WTC11 (cell line): Measurements from ENCODE around the gene POLR1H. TPM values are rescaled to one million over a fixed set of nuclear protein-coding genes. Genes with fewer than 3 reads are reported as not detected.
A peak's percentile ranks its signal among the peaks of the same experiment; 100 is the strongest.

Source experiments
- ATAC-seq: fragments of 200-7000 bp; cut with Tn5 transposase; 2 replicates; pipeline ENCODE4 v1.10.0; 2021; ENCODE audit warnings: mild to moderate bottlenecking, moderate library complexity
- CTCF ChIA-PET: fragments of 300-600 bp; sonication (Branson Sonifier 250); formaldehyde crosslinking; loops from one replicate; lab custom pipeline; 2021; ENCODE audit warnings: antibody characterized with exemption; lab: Charles Lee
- POLR2A ChIA-PET: fragments of 350-600 bp; sonication (Branson Sonifier 250); formaldehyde crosslinking; loops from one replicate; lab custom pipeline; 2021; ENCODE audit warnings: antibody characterized with exemption; lab: Charles Lee
- DNase-seq: peaks from one replicate; pipeline ENCODE4 v3.0.0; 2021; ENCODE audit warnings: low spot score
- H3K27ac Mint-ChIP-seq: 2 replicates; pipeline ENCODE4 v1.8.0; 2021; ENCODE audit warnings: mixed read lengths
- H3K27me3 Mint-ChIP-seq: 2 replicates; pipeline ENCODE4 v1.8.0; 2021; ENCODE audit warnings: low read depth, mild to moderate bottlenecking, moderate library complexity, mixed read lengths
- H3K36me3 Mint-ChIP-seq: 2 replicates; pipeline ENCODE4 v1.8.0; 2021; ENCODE audit warnings: mixed read lengths
- H3K4me1 Mint-ChIP-seq: 2 replicates; pipeline ENCODE4 v1.8.0; 2022; ENCODE audit warnings: mixed read lengths
- H3K4me3 Mint-ChIP-seq: 2 replicates; pipeline ENCODE4 v1.8.0; 2021; ENCODE audit warnings: mild to moderate bottlenecking, moderate library complexity, mixed read lengths
- H3K9me3 Mint-ChIP-seq: 2 replicates; pipeline ENCODE4 v1.8.0; 2021; ENCODE audit warnings: mixed read lengths
- ATF1 ChIP-seq: sonication (generic); formaldehyde crosslinking; IDR thresholded peaks from 2 replicates; pipeline ENCODE4 v1.8.1; 2023; ENCODE audit warnings: mild to moderate bottlenecking, moderate library complexity, missing genetic modification reagents
- ELF4 ChIP-seq: sonication (generic); formaldehyde crosslinking; IDR thresholded peaks from 2 replicates; pipeline ENCODE4 v1.8.1; 2022; ENCODE audit warnings: low read depth, mild to moderate bottlenecking, moderate library complexity, missing genetic modification reagents
- EMX1 ChIP-seq: fragments of 250-450 bp; sonication (Bioruptor Pico); IDR thresholded peaks from 2 replicates; pipeline ENCODE4 v1.8.0; 2021; ENCODE audit warnings: mild to moderate bottlenecking
- ESRRA ChIP-seq: sonication (generic); formaldehyde crosslinking; IDR thresholded peaks from 2 replicates; pipeline ENCODE4 v1.8.1; 2022; ENCODE audit warnings: mild to moderate bottlenecking, missing genetic modification reagents, borderline replicate concordance
- ETV6 ChIP-seq: sonication (generic); formaldehyde crosslinking; IDR thresholded peaks from 2 replicates; pipeline ENCODE4 v1.8.1; 2022; ENCODE audit warnings: mild to moderate bottlenecking, missing genetic modification reagents
- FOXJ3 ChIP-seq: sonication (generic); formaldehyde crosslinking; IDR thresholded peaks from 2 replicates; pipeline ENCODE4 v1.9.0; 2021; ENCODE audit warnings: missing genetic modification reagents, mild to moderate bottlenecking, borderline replicate concordance
- GTF2I ChIP-seq: fragments of 250-450 bp; sonication (Bioruptor Pico); conservative IDR thresholded peaks from 2 replicates; pipeline ENCODE4 v1.4.0; 2021; ENCODE audit warnings: mild to moderate bottlenecking
- HMGA2 ChIP-seq: fragments of 250-450 bp; sonication (Bioruptor Pico); IDR thresholded peaks from 2 replicates; pipeline ENCODE4 v1.4.0; 2021; ENCODE audit warnings: mild to moderate bottlenecking, moderate library complexity
- MXD4 ChIP-seq: fragments of 250-450 bp; sonication (Bioruptor Pico); IDR thresholded peaks from 2 replicates; pipeline ENCODE4 v1.8.0; 2021; ENCODE audit warnings: mild to moderate bottlenecking, moderate library complexity, borderline replicate concordance
- NFATC4 ChIP-seq: fragments of 250-450 bp; sonication (Bioruptor Pico); IDR thresholded peaks from 2 replicates; pipeline ENCODE4 v1.9.0; 2021; ENCODE audit warnings: mild to moderate bottlenecking
- NR3C1 ChIP-seq: sonication (generic); formaldehyde crosslinking; conservative IDR thresholded peaks from 2 replicates; pipeline ENCODE4 v1.8.1; 2023; ENCODE audit warnings: low read depth, mild to moderate bottlenecking, missing genetic modification reagents
- RELA ChIP-seq: sonication (generic); formaldehyde crosslinking; IDR thresholded peaks from 2 replicates; pipeline ENCODE4 v1.8.1; 2022; ENCODE audit warnings: missing genetic modification reagents, mild to moderate bottlenecking, borderline replicate concordance
- RORB ChIP-seq: fragments of 250-450 bp; sonication (Bioruptor Pico); IDR thresholded peaks from 2 replicates; pipeline ENCODE4 v1.9.0; 2021; ENCODE audit warnings: mild to moderate bottlenecking
- SP1 ChIP-seq: sonication (generic); formaldehyde crosslinking; conservative IDR thresholded peaks from 2 replicates; pipeline ENCODE4 v1.8.1; 2022; ENCODE audit warnings: missing genetic modification reagents
- TEAD1 ChIP-seq: sonication (generic); formaldehyde crosslinking; IDR thresholded peaks from 2 replicates; pipeline ENCODE4 v1.8.0; 2022; ENCODE audit warnings: mild to moderate bottlenecking, missing genetic modification reagents
- TEAD4 ChIP-seq: sonication (generic); formaldehyde crosslinking; IDR thresholded peaks from 2 replicates; pipeline ENCODE4 v1.8.0; 2022; ENCODE audit warnings: mild to moderate bottlenecking, missing genetic modification reagents
- ZNF138 ChIP-seq: sonication (generic); formaldehyde crosslinking; conservative IDR thresholded peaks from 2 replicates; pipeline ENCODE4 v1.8.1; 2022; ENCODE audit warnings: mild to moderate bottlenecking, moderate library complexity, missing genetic modification reagents
- ZNF219 ChIP-seq: sonication (generic); formaldehyde crosslinking; IDR thresholded peaks from 2 replicates; pipeline ENCODE4 v1.8.0; 2023; ENCODE audit warnings: missing genetic modification reagents, mild to moderate bottlenecking, borderline replicate concordance
- ZNF416 ChIP-seq: fragments of 250-450 bp; sonication (Bioruptor Pico); IDR thresholded peaks from 2 replicates; pipeline ENCODE4 v1.9.0; 2021; ENCODE audit warnings: mild to moderate bottlenecking, inconsistent platforms
- total RNA-seq: library from RNA; stranded (reverse); gene quantifications from 3 replicates; pipeline ENCODE4 v1.2.3, GENCODE V29; 2021
- TF ChIP-seq, protein P1 (sequence below): fragments of 250-450 bp; sonication (Bioruptor Pico); IDR thresholded peaks from 2 replicates; pipeline ENCODE4 v1.9.0; 2021; ENCODE audit warnings: mild to moderate bottlenecking
- TF ChIP-seq, protein P2 (sequence below): sonication (generic); formaldehyde crosslinking; IDR thresholded peaks from 2 replicates; pipeline ENCODE4 v1.8.0; 2022; ENCODE audit warnings: mild to moderate bottlenecking, missing genetic modification reagents
- TF ChIP-seq, protein P3 (sequence below): sonication (generic); formaldehyde crosslinking; IDR thresholded peaks from 2 replicates; pipeline ENCODE4 v1.8.0; 2022; ENCODE audit warnings: mild to moderate bottlenecking, missing genetic modification reagents
- TF ChIP-seq, protein P4 (sequence below): sonication (generic); formaldehyde crosslinking; IDR thresholded peaks from 2 replicates; pipeline ENCODE4 v1.8.1; 2023; ENCODE audit warnings: mild to moderate bottlenecking, missing genetic modification reagents
- TF ChIP-seq, protein P5 (sequence below): sonication (generic); formaldehyde crosslinking; IDR thresholded peaks from 2 replicates; pipeline ENCODE4 v1.8.0; 2023; ENCODE audit warnings: missing genetic modification reagents
- TF ChIP-seq, protein P6 (sequence below): sonication (generic); formaldehyde crosslinking; IDR thresholded peaks from 2 replicates; pipeline ENCODE4 v1.8.0; 2022; ENCODE audit warnings: mild to moderate bottlenecking, missing genetic modification reagents
- TF ChIP-seq, protein P7 (sequence below): sonication (generic); formaldehyde crosslinking; IDR thresholded peaks from 2 replicates; pipeline ENCODE4 v1.8.0; 2023; ENCODE audit warnings: mild to moderate bottlenecking, missing genetic modification reagents
- TF ChIP-seq, protein P8 (sequence below): sonication (generic); formaldehyde crosslinking; IDR thresholded peaks from 2 replicates; pipeline ENCODE4 v1.8.1; 2022; ENCODE audit warnings: mild to moderate bottlenecking, moderate library complexity, missing genetic modification reagents

POLR1H gene
- total RNA-seq, 1 experiment from 2014 or later: 38.8 TPM

DNA sequence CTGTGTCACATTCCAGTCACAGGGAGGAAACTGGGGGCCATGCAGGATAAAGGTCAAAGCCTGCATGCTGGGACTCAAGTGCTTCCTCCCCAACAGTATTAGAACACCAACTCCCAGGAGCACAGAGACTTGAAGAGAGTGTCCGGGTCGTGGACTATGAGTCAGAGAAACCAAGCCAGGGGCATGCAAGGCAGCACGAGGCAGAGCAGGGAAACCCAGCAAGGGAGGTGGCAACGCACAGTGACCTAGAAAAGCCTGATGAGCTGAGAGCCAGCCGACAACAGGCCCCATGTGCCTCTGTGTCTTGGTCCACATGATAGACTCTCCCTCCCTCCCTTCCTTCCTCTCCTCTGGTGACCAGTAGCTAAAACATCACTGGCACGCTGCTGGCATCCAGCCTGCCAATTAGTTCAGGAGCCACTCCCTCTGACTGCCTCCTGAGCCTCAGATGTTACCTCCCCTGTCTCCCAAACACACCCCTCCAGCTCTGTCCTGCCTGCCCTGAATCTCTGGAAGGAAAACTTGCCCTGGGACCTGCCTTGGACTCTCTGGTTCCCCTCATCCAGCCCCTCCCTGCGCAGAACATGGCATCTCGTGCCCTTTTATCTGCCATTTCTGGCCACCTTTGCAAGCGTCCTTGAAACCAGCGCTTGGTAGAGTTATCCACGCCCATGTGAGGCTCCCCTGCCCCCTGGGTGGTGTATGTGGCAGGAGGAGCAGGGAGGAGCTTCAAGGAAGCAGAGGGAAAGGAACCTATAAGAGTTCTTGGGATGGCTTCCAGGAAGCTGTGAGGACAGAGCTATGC is 30.7 kb downstream of the POLR1H start:
- ATAC-seq (peak; percentile 55; the same call in 1 of the 2 replicates), DNase-seq (no peak)
- POLR2A ChIA-PET: no interaction called here
- Mint-ChIP-seq H3K36me3 (0 out of 2 replicates have a peak, but pooled peaks cover under 1% of the 10 kb centered on the region), H3K9me3 (peaks cover 9% of the 10 kb centered on the region), H3K4me3 (no peak overlapping the region), H3K4me1 (peaks cover 8% of the 10 kb centered on the region)
- no peak for TF ChIP-seq ELF4
- no peak for TF ChIP-seq SP1 (CRISPR knock-in tag)
- TF ChIP-seq, protein P1, sequence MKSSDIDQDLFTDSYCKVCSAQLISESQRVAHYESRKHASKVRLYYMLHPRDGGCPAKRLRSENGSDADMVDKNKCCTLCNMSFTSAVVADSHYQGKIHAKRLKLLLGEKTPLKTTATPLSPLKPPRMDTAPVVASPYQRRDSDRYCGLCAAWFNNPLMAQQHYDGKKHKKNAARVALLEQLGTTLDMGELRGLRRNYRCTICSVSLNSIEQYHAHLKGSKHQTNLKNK (CRISPR knock-in tag): no peak
- TF ChIP-seq, protein P2, sequence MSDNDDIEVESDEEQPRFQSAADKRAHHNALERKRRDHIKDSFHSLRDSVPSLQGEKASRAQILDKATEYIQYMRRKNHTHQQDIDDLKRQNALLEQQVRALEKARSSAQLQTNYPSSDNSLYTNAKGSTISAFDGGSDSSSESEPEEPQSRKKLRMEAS (CRISPR knock-in tag): no peak
- TF ChIP-seq HMGA2 (CRISPR knock-in tag): no peak
- TF ChIP-seq, protein P3, sequence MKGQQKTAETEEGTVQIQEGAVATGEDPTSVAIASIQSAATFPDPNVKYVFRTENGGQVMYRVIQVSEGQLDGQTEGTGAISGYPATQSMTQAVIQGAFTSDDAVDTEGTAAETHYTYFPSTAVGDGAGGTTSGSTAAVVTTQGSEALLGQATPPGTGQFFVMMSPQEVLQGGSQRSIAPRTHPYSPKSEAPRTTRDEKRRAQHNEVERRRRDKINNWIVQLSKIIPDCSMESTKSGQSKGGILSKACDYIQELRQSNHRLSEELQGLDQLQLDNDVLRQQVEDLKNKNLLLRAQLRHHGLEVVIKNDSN (CRISPR knock-in tag): no peak
- TF ChIP-seq, protein P4, sequence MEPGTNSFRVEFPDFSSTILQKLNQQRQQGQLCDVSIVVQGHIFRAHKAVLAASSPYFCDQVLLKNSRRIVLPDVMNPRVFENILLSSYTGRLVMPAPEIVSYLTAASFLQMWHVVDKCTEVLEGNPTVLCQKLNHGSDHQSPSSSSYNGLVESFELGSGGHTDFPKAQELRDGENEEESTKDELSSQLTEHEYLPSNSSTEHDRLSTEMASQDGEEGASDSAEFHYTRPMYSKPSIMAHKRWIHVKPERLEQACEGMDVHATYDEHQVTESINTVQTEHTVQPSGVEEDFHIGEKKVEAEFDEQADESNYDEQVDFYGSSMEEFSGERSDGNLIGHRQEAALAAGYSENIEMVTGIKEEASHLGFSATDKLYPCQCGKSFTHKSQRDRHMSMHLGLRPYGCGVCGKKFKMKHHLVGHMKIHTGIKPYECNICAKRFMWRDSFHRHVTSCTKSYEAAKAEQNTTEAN: no peak
- no peak for TF ChIP-seq EMX1 (CRISPR knock-in tag)
- TF ChIP-seq ZNF416 (CRISPR knock-in tag): no peak
- no peak for TF ChIP-seq ESRRA (CRISPR knock-in tag)
- no peak for TF ChIP-seq ZNF138 (CRISPR knock-in tag)
- TF ChIP-seq GTF2I: no peak
- TF ChIP-seq RELA (CRISPR knock-in tag): no peak
- TF ChIP-seq, protein P5, sequence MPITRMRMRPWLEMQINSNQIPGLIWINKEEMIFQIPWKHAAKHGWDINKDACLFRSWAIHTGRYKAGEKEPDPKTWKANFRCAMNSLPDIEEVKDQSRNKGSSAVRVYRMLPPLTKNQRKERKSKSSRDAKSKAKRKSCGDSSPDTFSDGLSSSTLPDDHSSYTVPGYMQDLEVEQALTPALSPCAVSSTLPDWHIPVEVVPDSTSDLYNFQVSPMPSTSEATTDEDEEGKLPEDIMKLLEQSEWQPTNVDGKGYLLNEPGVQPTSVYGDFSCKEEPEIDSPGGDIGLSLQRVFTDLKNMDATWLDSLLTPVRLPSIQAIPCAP (CRISPR knock-in tag): no peak
- TF ChIP-seq, protein P6, sequence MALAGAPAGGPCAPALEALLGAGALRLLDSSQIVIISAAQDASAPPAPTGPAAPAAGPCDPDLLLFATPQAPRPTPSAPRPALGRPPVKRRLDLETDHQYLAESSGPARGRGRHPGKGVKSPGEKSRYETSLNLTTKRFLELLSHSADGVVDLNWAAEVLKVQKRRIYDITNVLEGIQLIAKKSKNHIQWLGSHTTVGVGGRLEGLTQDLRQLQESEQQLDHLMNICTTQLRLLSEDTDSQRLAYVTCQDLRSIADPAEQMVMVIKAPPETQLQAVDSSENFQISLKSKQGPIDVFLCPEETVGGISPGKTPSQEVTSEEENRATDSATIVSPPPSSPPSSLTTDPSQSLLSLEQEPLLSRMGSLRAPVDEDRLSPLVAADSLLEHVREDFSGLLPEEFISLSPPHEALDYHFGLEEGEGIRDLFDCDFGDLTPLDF (CRISPR knock-in tag): no peak
- no peak for TF ChIP-seq ATF1 (CRISPR knock-in tag)
- TF ChIP-seq ETV6 (CRISPR knock-in tag): no peak
- no peak for TF ChIP-seq RORB (CRISPR knock-in tag)
- TF ChIP-seq TEAD1 (CRISPR knock-in tag): no peak
- TF ChIP-seq, all 79 proteins: peak for 0
- Mint-ChIP-seq H3K27me3 (peaks cover 42% of the 10 kb centered on the region), H3K27ac (no peak overlapping the region)
- CTCF ChIA-PET: interaction anchor here (1.2 to 2.8 kb wide), 4 partner anchors 10 to 39 kb away, joined by 4 to 12 read pairs (median 8); no protein-coding TSS in a partner anchor

DNA sequence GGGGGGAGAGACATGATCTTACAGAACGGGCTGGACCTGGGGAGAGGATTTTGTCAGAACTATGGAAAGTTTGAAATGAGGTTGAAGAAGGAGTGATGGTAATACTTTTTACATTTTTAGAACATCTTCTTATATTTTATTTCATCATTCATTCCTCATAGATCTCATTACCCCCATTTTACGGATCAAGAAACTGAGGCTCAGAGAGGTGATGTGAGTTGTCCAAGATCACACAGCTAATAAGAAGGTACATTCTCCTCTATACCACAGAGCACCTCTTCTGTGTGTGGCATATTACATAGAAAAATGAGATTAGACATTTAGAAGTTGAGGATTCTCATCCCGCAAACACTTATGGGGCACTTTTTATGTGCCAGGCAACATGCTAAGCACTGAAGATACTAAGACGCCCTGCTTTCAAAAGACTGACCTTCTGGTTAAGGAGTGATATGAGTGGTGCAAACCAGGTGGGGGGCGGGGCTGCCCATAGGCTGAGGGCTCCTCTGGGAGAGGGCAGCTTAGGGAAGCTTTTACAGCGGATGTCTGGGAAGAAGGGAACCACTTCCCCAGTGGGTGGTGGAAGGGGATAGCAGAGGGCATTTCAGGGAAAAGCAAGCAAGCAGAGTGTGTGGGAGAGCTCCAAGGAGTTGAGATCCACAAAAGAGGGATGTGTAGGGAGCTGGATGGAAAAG is 31.9 kb downstream of the POLR1H start:
- ChIA-PET POLR2A (no interaction called here), CTCF (interaction anchor here (0.7 to 2.8 kb wide), 3 partner anchors 9 to 258 kb away, joined by 3 to 12 read pairs (median 6); no protein-coding TSS in a partner anchor)
- DNase-seq (no peak), ATAC-seq (peak; percentile 67)
- Mint-ChIP-seq H3K4me1 (peaks cover 8% of the 10 kb centered on the region), H3K4me3 (no peak overlapping the region), H3K27ac (no peak overlapping the region), H3K36me3 (no peaks in the 10 kb centered on the region), H3K27me3 (peaks cover 48% of the 10 kb centered on the region), H3K9me3 (no peaks in the 10 kb centered on the region)
- TF ChIP-seq FOXJ3 (CRISPR knock-in tag) (no peak), NFATC4 (CRISPR knock-in tag) (no peak), NR3C1 (no peak), TEAD4 (CRISPR knock-in tag) (no peak), MXD4 (no peak), ZNF219 (CRISPR knock-in tag) (no peak)
- TF ChIP-seq, protein P7, sequence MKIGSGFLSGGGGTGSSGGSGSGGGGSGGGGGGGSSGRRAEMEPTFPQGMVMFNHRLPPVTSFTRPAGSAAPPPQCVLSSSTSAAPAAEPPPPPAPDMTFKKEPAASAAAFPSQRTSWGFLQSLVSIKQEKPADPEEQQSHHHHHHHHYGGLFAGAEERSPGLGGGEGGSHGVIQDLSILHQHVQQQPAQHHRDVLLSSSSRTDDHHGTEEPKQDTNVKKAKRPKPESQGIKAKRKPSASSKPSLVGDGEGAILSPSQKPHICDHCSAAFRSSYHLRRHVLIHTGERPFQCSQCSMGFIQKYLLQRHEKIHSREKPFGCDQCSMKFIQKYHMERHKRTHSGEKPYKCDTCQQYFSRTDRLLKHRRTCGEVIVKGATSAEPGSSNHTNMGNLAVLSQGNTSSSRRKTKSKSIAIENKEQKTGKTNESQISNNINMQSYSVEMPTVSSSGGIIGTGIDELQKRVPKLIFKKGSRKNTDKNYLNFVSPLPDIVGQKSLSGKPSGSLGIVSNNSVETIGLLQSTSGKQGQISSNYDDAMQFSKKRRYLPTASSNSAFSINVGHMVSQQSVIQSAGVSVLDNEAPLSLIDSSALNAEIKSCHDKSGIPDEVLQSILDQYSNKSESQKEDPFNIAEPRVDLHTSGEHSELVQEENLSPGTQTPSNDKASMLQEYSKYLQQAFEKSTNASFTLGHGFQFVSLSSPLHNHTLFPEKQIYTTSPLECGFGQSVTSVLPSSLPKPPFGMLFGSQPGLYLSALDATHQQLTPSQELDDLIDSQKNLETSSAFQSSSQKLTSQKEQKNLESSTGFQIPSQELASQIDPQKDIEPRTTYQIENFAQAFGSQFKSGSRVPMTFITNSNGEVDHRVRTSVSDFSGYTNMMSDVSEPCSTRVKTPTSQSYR (CRISPR knock-in tag): no peak
- TF ChIP-seq, protein P8, sequence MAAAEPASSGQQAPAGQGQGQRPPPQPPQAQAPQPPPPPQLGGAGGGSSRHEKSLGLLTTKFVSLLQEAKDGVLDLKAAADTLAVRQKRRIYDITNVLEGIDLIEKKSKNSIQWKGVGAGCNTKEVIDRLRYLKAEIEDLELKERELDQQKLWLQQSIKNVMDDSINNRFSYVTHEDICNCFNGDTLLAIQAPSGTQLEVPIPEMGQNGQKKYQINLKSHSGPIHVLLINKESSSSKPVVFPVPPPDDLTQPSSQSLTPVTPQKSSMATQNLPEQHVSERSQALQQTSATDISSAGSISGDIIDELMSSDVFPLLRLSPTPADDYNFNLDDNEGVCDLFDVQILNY (CRISPR knock-in tag): no peak
